SK-N-SH treated with all-trans-retinoic acid at 6 μM for 48 hours (cell line): ENCODE data around the gene ZNF292.

Source experiments
- ATAC-seq: fragments of 200-7000 bp; cut with Tn5 transposase; 3 replicates; pipeline ENCODE4 v1.9.1; 2020; ENCODE audit warnings: mild to moderate bottlenecking, moderate library complexity
- ARNTL ChIP-seq: fragments of 450-650 bp; formaldehyde crosslinking; IDR thresholded peaks from 2 replicates; pipeline ENCODE4 v1.5.0; 2020; ENCODE audit warnings: low read depth, mild to moderate bottlenecking, moderate library complexity, borderline replicate concordance
- BACH2 ChIP-seq: fragments of 250-450 bp; sonication (Bioruptor Pico); IDR thresholded peaks from 2 replicates; pipeline ENCODE4 v1.9.0; 2021; ENCODE audit warnings: mild to moderate bottlenecking, borderline replicate concordance
- CSDC2 ChIP-seq: fragments of 250-450 bp; sonication (Bioruptor Pico); IDR thresholded peaks from 2 replicates; pipeline ENCODE4 v1.5.0; 2020; ENCODE audit warnings: mild to moderate bottlenecking, moderate library complexity
- ESRRG ChIP-seq: fragments of 250-450 bp; sonication (Bioruptor Pico); IDR thresholded peaks from 2 replicates; pipeline ENCODE4 v1.6.1; 2021; ENCODE audit warnings: mild to moderate bottlenecking
- GLIS3 ChIP-seq: fragments of 250-450 bp; sonication (Bioruptor Pico); IDR thresholded peaks from 2 replicates; pipeline ENCODE4 v1.5.0; 2020; ENCODE audit warnings: mild to moderate bottlenecking, moderate library complexity
- ISL1 ChIP-seq: fragments of 250-450 bp; sonication (Bioruptor Pico); IDR thresholded peaks from 2 replicates; pipeline ENCODE4 v2.1.2; 2022; ENCODE audit warnings: mild to moderate bottlenecking, moderate library complexity
- OSR1 ChIP-seq: fragments of 250-450 bp; sonication (Bioruptor Pico); IDR thresholded peaks from 2 replicates; pipeline ENCODE4 v1.8.0; 2022; ENCODE audit warnings: moderate library complexity, mild to moderate bottlenecking, inconsistent platforms
- PPARA ChIP-seq: fragments of 250-450 bp; sonication (Bioruptor Pico); IDR thresholded peaks from 2 replicates; pipeline ENCODE4 v1.5.0; 2020; ENCODE audit warnings: mild to moderate bottlenecking, borderline replicate concordance
- RARB ChIP-seq: fragments of 250-450 bp; sonication (Bioruptor Pico); IDR thresholded peaks from 2 replicates; pipeline ENCODE4 v1.8.0; 2021; ENCODE audit warnings: mild to moderate bottlenecking, moderate library complexity
- SNAI2 ChIP-seq: fragments of 250-450 bp; sonication (Bioruptor Pico); IDR thresholded peaks from 2 replicates; pipeline ENCODE4 v1.5.0; 2020; ENCODE audit warnings: mild to moderate bottlenecking, moderate library complexity
- TCF4 ChIP-seq: fragments of 250-450 bp; sonication (Bioruptor Pico); IDR thresholded peaks from 2 replicates; pipeline ENCODE4 v1.8.0; 2021; ENCODE audit warnings: mild to moderate bottlenecking, moderate library complexity, borderline replicate concordance
- ZC3H10 ChIP-seq: fragments of 250-450 bp; sonication (Bioruptor Pico); IDR thresholded peaks from 2 replicates; pipeline ENCODE4 v1.5.1; 2021; ENCODE audit warnings: mild to moderate bottlenecking, moderate library complexity
- ZFP3 ChIP-seq: fragments of 250-450 bp; sonication (Bioruptor Pico); IDR thresholded peaks from 2 replicates; pipeline ENCODE4 v1.5.0; 2020; ENCODE audit warnings: mild to moderate bottlenecking, moderate library complexity
- ZFP30 ChIP-seq: fragments of 450-650 bp; formaldehyde crosslinking; IDR thresholded peaks from 2 replicates; pipeline ENCODE4 v1.5.0; 2022; ENCODE audit warnings: mild to moderate bottlenecking, moderate library complexity
- ZNF565 ChIP-seq: fragments of 450-650 bp; formaldehyde crosslinking; conservative IDR thresholded peaks from 2 replicates; pipeline ENCODE4 v1.5.0; 2020; ENCODE audit warnings: low read depth, mild to moderate bottlenecking, moderate library complexity
- ZNF70 ChIP-seq: fragments of 450-650 bp; formaldehyde crosslinking; IDR thresholded peaks from 2 replicates; pipeline ENCODE4 v1.5.0; 2020; ENCODE audit warnings: mild to moderate bottlenecking, moderate library complexity
- ZNF8 ChIP-seq: fragments of 450-650 bp; formaldehyde crosslinking; IDR thresholded peaks from 2 replicates; pipeline ENCODE4 v1.5.0; 2020; ENCODE audit warnings: mild to moderate bottlenecking, moderate library complexity
- TF ChIP-seq, protein P1 (sequence below): fragments of 250-450 bp; sonication (Bioruptor Pico); IDR thresholded peaks from 2 replicates; pipeline ENCODE4 v1.5.1; 2020; ENCODE audit warnings: low read depth, mild to moderate bottlenecking, moderate library complexity
- TF ChIP-seq, protein P2 (sequence below): fragments of 250-450 bp; sonication (Bioruptor Pico); IDR thresholded peaks from 2 replicates; pipeline ENCODE4 v1.5.1; 2021; ENCODE audit warnings: mild to moderate bottlenecking, moderate library complexity
- TF ChIP-seq, protein P3 (sequence below): fragments of 250-450 bp; sonication (Bioruptor Pico); IDR thresholded peaks from 2 replicates; pipeline ENCODE4 v1.8.0; 2021; ENCODE audit warnings: low read depth, mild to moderate bottlenecking, moderate library complexity, borderline replicate concordance
- TF ChIP-seq, protein P4 (sequence below): fragments of 250-450 bp; sonication (Bioruptor Pico); IDR thresholded peaks from 2 replicates; pipeline ENCODE4 v1.5.0; 2020; ENCODE audit warnings: mild to moderate bottlenecking, moderate library complexity

ZNF292 gene

DNA sequence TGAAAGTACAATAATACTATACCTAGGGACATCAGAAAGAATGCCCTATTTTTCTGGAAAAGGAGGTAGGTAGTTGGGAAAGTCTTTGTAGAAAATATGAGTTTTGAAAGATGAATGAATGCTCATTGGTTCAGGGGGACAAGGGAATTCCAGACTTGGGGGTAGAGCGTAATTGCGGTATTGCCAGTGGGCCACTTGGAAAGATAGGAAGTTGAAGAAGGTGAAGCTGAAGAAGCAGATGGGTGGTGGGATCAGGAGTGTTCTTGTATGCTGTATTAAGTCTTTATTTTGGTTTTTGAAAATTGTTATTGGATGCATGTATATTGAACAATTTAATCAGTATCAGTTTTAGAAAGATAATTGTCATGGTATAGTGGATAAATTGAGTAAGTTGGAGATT lies 109.1 kb downstream of the ZNF292 start:
- TF ChIP-seq RARB, result no peak
- no peak for TF ChIP-seq CSDC2 (CRISPR knock-in tag)
- no peak for TF ChIP-seq TCF4
- TF ChIP-seq, protein P1, sequence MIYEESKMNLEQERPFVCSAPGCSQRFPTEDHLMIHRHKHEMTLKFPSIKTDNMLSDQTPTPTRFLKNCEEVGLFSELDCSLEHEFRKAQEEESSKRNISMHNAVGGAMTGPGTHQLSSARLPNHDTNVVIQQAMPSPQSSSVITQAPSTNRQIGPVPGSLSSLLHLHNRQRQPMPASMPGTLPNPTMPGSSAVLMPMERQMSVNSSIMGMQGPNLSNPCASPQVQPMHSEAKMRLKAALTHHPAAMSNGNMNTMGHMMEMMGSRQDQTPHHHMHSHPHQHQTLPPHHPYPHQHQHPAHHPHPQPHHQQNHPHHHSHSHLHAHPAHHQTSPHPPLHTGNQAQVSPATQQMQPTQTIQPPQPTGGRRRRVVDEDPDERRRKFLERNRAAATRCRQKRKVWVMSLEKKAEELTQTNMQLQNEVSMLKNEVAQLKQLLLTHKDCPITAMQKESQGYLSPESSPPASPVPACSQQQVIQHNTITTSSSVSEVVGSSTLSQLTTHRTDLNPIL (CRISPR knock-in tag), result no peak
- no peak for TF ChIP-seq ZFP30 (CRISPR knock-in tag)
- no peak for TF ChIP-seq GLIS3
- TF ChIP-seq ESRRG (CRISPR knock-in tag), result no peak
- TF ChIP-seq, protein P2, sequence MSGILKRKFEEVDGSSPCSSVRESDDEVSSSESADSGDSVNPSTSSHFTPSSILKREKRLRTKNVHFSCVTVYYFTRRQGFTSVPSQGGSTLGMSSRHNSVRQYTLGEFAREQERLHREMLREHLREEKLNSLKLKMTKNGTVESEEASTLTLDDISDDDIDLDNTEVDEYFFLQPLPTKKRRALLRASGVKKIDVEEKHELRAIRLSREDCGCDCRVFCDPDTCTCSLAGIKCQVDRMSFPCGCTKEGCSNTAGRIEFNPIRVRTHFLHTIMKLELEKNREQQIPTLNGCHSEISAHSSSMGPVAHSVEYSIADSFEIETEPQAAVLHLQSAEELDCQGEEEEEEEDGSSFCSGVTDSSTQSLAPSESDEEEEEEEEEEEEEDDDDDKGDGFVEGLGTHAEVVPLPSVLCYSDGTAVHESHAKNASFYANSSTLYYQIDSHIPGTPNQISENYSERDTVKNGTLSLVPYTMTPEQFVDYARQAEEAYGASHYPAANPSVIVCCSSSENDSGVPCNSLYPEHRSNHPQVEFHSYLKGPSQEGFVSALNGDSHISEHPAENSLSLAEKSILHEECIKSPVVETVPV, result no peak
- no peak for TF ChIP-seq SNAI2 (CRISPR knock-in tag)
- TF ChIP-seq BACH2, result no peak
- TF ChIP-seq ZNF8 (CRISPR knock-in tag), result no peak
- no peak for TF ChIP-seq ARNTL (CRISPR knock-in tag)
- TF ChIP-seq ZNF70 (CRISPR knock-in tag), result no peak
- TF ChIP-seq ZFP3 (CRISPR knock-in tag), result no peak
- TF ChIP-seq, protein P3, sequence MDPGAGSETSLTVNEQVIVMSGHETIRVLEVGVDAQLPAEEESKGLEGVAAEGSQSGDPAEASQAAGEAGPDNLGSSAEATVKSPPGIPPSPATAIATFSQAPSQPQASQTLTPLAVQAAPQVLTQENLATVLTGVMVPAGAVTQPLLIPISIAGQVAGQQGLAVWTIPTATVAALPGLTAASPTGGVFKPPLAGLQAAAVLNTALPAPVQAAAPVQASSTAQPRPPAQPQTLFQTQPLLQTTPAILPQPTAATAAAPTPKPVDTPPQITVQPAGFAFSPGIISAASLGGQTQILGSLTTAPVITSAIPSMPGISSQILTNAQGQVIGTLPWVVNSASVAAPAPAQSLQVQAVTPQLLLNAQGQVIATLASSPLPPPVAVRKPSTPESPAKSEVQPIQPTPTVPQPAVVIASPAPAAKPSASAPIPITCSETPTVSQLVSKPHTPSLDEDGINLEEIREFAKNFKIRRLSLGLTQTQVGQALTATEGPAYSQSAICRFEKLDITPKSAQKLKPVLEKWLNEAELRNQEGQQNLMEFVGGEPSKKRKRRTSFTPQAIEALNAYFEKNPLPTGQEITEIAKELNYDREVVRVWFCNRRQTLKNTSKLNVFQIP (CRISPR knock-in tag), result no peak
- TF ChIP-seq, protein P4, sequence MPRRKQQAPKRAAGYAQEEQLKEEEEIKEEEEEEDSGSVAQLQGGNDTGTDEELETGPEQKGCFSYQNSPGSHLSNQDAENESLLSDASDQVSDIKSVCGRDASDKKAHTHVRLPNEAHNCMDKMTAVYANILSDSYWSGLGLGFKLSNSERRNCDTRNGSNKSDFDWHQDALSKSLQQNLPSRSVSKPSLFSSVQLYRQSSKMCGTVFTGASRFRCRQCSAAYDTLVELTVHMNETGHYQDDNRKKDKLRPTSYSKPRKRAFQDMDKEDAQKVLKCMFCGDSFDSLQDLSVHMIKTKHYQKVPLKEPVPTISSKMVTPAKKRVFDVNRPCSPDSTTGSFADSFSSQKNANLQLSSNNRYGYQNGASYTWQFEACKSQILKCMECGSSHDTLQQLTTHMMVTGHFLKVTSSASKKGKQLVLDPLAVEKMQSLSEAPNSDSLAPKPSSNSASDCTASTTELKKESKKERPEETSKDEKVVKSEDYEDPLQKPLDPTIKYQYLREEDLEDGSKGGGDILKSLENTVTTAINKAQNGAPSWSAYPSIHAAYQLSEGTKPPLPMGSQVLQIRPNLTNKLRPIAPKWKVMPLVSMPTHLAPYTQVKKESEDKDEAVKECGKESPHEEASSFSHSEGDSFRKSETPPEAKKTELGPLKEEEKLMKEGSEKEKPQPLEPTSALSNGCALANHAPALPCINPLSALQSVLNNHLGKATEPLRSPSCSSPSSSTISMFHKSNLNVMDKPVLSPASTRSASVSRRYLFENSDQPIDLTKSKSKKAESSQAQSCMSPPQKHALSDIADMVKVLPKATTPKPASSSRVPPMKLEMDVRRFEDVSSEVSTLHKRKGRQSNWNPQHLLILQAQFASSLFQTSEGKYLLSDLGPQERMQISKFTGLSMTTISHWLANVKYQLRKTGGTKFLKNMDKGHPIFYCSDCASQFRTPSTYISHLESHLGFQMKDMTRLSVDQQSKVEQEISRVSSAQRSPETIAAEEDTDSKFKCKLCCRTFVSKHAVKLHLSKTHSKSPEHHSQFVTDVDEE, result no peak
- no peak for TF ChIP-seq ZNF565 (CRISPR knock-in tag)
- no peak for TF ChIP-seq ISL1 (CRISPR knock-in tag)
- no peak for TF ChIP-seq PPARA (CRISPR knock-in tag)
- TF ChIP-seq, all 23 proteins: peak for 0
- ATAC-seq, result no peak

DNA sequence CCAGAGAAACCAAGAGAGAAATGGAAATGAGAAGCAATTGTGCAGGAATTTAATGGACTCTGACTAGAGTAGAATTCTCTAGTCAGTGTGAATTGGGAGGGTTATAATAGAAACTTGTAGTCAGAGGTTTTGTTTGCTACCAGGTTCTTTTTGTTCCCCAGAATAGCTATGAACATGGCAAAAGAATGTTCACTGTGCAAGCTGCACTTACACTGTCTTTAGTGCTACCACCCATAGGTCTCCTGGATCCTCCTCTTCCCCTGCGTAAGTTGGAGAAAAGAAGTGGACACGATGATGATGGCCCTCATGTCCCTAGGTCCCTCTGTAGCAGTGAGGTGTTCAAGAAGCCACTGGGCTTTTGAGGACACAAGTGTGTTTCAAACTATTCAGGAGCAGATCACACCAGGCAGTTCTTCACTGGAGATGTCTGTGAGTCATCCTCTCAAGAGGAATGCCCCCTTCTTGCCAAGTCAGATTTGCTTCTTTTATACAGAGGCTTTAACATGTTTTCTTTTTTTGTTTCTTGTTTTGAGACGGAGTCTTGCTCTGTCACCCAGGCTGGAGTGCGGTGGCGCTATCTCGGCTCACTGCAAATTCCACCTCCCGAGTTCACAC lies 119.4 kb downstream of the ZNF292 start:
- peak; percentile 87 for ATAC-seq
- TF ChIP-seq PPARA (CRISPR knock-in tag) (no peak), TCF4 (no peak), OSR1 (CRISPR knock-in tag) (no peak), ARNTL (CRISPR knock-in tag) (no peak), ESRRG (CRISPR knock-in tag) (no peak), ZFP30 (CRISPR knock-in tag) (no peak), ZNF8 (CRISPR knock-in tag) (no peak), ZC3H10 (CRISPR knock-in tag) (no peak), ISL1 (CRISPR knock-in tag) (no peak)
- TF ChIP-seq, protein P3 (CRISPR knock-in tag), result no peak
- TF ChIP-seq, protein P4, result no peak
- TF ChIP-seq, protein P2, result no peak
